HEK293 (cell line): Measurements from ENCODE around the gene NCKAP5.

Experiments used
- CTCF ChIA-PET: fragments of 350-600 bp; formaldehyde crosslinking; extraction: SDS; loops from one replicate; lab custom pipeline; 2021; ENCODE audit warnings: antibody characterized with exemption; lab: Yijun Ruan, JAX
- POLR2A ChIA-PET: fragments of 300-600 bp; formaldehyde crosslinking; extraction: SDS; loops from one replicate; lab custom pipeline; 2020; ENCODE audit warnings: antibody characterized with exemption, inconsistent platforms; lab: Yijun Ruan, JAX
- H3K27ac ChIP-seq: fragments of 200-500 bp; sonication (Bioruptor generic); 2 replicates; pipeline ENCODE4 v1.5.1; 2014; ENCODE audit warnings: low read depth, low read length, control low read depth, inconsistent platforms; ENCODE audit errors: extremely low read depth
- H3K36me3 ChIP-seq, 2 experiments: fragments of 200-500 bp in 1 of 2; sonication (Bioruptor generic) in 1 of 2; 1 replicate in 1 of 2; 2 replicates in 1 of 2; pipeline ENCODE4 v1.5.1; 2014 to 2017; ENCODE audit warnings: inconsistent platforms in 2 of 2, low read length in 2 of 2; ENCODE audit not compliant: control insufficient read depth in 2 of 2, insufficient read depth in 1 of 2
- H3K4me1 ChIP-seq: fragments of 200-500 bp; sonication (Bioruptor generic); 2 replicates; pipeline ENCODE4 v1.5.1; 2014; ENCODE audit warnings: mild to moderate bottlenecking, low read length, inconsistent platforms; ENCODE audit not compliant: control insufficient read depth, insufficient read depth
- H3K4me3 ChIP-seq: 2 replicates; pipeline ENCODE4 v1.5.1; 2011; ENCODE audit warnings: low read depth, mild to moderate bottlenecking, control low read depth, low read length, moderate library complexity
- H3K9me3 ChIP-seq: fragments of 200-500 bp; sonication (Bioruptor generic); 2 replicates; pipeline ENCODE4 v1.5.1; 2014; ENCODE audit warnings: low read depth, low read length, inconsistent platforms; ENCODE audit not compliant: control insufficient read depth, insufficient read depth
- EGR2 ChIP-seq: fragments of 450-650 bp; formaldehyde crosslinking; IDR thresholded peaks from 2 replicates; pipeline ENCODE4 v1.5.1; 2016; ENCODE audit warnings: low read depth, missing biosample characterization, missing genetic modification characterization
- GLIS2 ChIP-seq: fragments of 450-650 bp; formaldehyde crosslinking; IDR thresholded peaks from 2 replicates; pipeline ENCODE4 v1.5.1; 2016; ENCODE audit warnings: missing biosample characterization, missing genetic modification characterization
- MZF1 ChIP-seq: fragments of 450-650 bp; formaldehyde crosslinking; IDR thresholded peaks from 2 replicates; pipeline ENCODE4 v1.5.1; 2017; ENCODE audit warnings: missing biosample characterization, missing genetic modification characterization, borderline replicate concordance
- OSR2 ChIP-seq: fragments of 450-650 bp; formaldehyde crosslinking; IDR thresholded peaks from 2 replicates; pipeline ENCODE4 v1.5.1; 2016; ENCODE audit warnings: missing biosample characterization, missing genetic modification characterization
- SCRT1 ChIP-seq: fragments of 450-650 bp; formaldehyde crosslinking; IDR thresholded peaks from 2 replicates; pipeline ENCODE4 v1.5.1; 2016; ENCODE audit warnings: missing biosample characterization, missing genetic modification characterization, borderline replicate concordance
- SP3 ChIP-seq: fragments of 450-650 bp; formaldehyde crosslinking; IDR thresholded peaks from 2 replicates; pipeline ENCODE4 v1.5.1; 2016; ENCODE audit warnings: missing biosample characterization, missing genetic modification characterization
- YY1 ChIP-seq: fragments of 450-650 bp; formaldehyde crosslinking; IDR thresholded peaks from 2 replicates; pipeline ENCODE4 v1.5.1; 2018; ENCODE audit warnings: missing biosample characterization, missing genetic modification characterization
- ZNF169 ChIP-seq: fragments of 450-650 bp; formaldehyde crosslinking; IDR thresholded peaks from 2 replicates; pipeline ENCODE4 v1.5.1; 2016; ENCODE audit warnings: missing biosample characterization, missing genetic modification characterization
- ZNF223 ChIP-seq: fragments of 450-650 bp; formaldehyde crosslinking; IDR thresholded peaks from 2 replicates; pipeline ENCODE4 v1.5.1; 2016; ENCODE audit warnings: missing biosample characterization, missing genetic modification characterization
- ZNF302 ChIP-seq: fragments of 450-650 bp; formaldehyde crosslinking; IDR thresholded peaks from 2 replicates; pipeline ENCODE4 v1.5.1; 2016; ENCODE audit warnings: missing biosample characterization, missing genetic modification characterization, low read depth
- ZNF311 ChIP-seq: fragments of 450-650 bp; formaldehyde crosslinking; IDR thresholded peaks from 2 replicates; pipeline ENCODE4 v1.5.1; 2017; ENCODE audit warnings: missing biosample characterization, missing genetic modification characterization, borderline replicate concordance
- ZNF37A ChIP-seq: fragments of 450-650 bp; IDR thresholded peaks from 2 replicates; pipeline ENCODE4 v1.5.1; 2018; ENCODE audit warnings: missing biosample characterization, missing genetic modification characterization
- ZNF391 ChIP-seq: fragments of 450-650 bp; formaldehyde crosslinking; IDR thresholded peaks from 2 replicates; pipeline ENCODE4 v1.5.1; 2016; ENCODE audit warnings: low read depth, missing biosample characterization, missing genetic modification characterization, borderline replicate concordance
- ZNF416 ChIP-seq: fragments of 450-650 bp; formaldehyde crosslinking; IDR thresholded peaks from 2 replicates; pipeline ENCODE4 v1.5.1; 2016; ENCODE audit warnings: missing biosample characterization, missing genetic modification characterization
- ZNF433 ChIP-seq: fragments of 450-650 bp; formaldehyde crosslinking; IDR thresholded peaks from 2 replicates; pipeline ENCODE4 v1.5.1; 2016; ENCODE audit warnings: missing biosample characterization, missing genetic modification characterization, low read depth
- ZNF529 ChIP-seq: fragments of 450-650 bp; formaldehyde crosslinking; IDR thresholded peaks from 2 replicates; pipeline ENCODE4 v1.5.1; 2017; ENCODE audit warnings: missing genetic modification characterization, missing biosample characterization; ENCODE audit not compliant: insufficient replicate concordance
- ZNF548 ChIP-seq: fragments of 450-650 bp; formaldehyde crosslinking; IDR thresholded peaks from 2 replicates; pipeline ENCODE4 v1.5.1; 2016; ENCODE audit warnings: missing biosample characterization, missing genetic modification characterization
- ZNF555 ChIP-seq: fragments of 450-650 bp; formaldehyde crosslinking; conservative IDR thresholded peaks from 2 replicates; pipeline ENCODE4 v1.5.1; 2017; ENCODE audit warnings: missing biosample characterization, mild to moderate bottlenecking, missing genetic modification characterization, inconsistent platforms
- ZNF558 ChIP-seq: fragments of 450-650 bp; formaldehyde crosslinking; IDR thresholded peaks from 2 replicates; pipeline ENCODE4 v1.5.1; 2016; ENCODE audit warnings: missing biosample characterization, missing genetic modification characterization
- ZNF600 ChIP-seq: fragments of 450-650 bp; formaldehyde crosslinking; IDR thresholded peaks from 2 replicates; pipeline ENCODE4 v1.5.1; 2016; ENCODE audit warnings: missing biosample characterization, missing genetic modification characterization
- ZNF610 ChIP-seq: fragments of 450-650 bp; formaldehyde crosslinking; IDR thresholded peaks from 2 replicates; pipeline ENCODE4 v1.5.1; 2016; ENCODE audit warnings: missing biosample characterization, missing genetic modification characterization, borderline replicate concordance
- ZNF664 ChIP-seq: fragments of 450-650 bp; formaldehyde crosslinking; IDR thresholded peaks from 2 replicates; pipeline ENCODE4 v1.5.1; 2016; ENCODE audit warnings: missing biosample characterization, missing genetic modification characterization
- ZNF701 ChIP-seq: fragments of 450-650 bp; formaldehyde crosslinking; IDR thresholded peaks from 2 replicates; pipeline ENCODE4 v1.5.1; 2016; ENCODE audit warnings: missing biosample characterization, missing genetic modification characterization
- TF ChIP-seq, protein P1 (sequence below): fragments of 450-650 bp; formaldehyde crosslinking; IDR thresholded peaks from 2 replicates; pipeline ENCODE4; 2016; ENCODE audit warnings: missing biosample characterization, missing genetic modification characterization
- TF ChIP-seq, protein P2 (sequence below): fragments of 450-650 bp; formaldehyde crosslinking; IDR thresholded peaks from 2 replicates; pipeline ENCODE4 v1.5.1; 2016; ENCODE audit warnings: missing biosample characterization, missing genetic modification characterization
- TF ChIP-seq, protein P3 (sequence below): fragments of 450-650 bp; formaldehyde crosslinking; IDR thresholded peaks from 2 replicates; pipeline ENCODE4 v1.5.1; 2016; ENCODE audit warnings: missing biosample characterization, missing genetic modification characterization
- TF ChIP-seq, protein P4 (sequence below): fragments of 450-650 bp; formaldehyde crosslinking; IDR thresholded peaks from 2 replicates; pipeline ENCODE4 v1.5.1; 2016; ENCODE audit warnings: missing biosample characterization, missing genetic modification characterization

NCKAP5 gene

DNA sequence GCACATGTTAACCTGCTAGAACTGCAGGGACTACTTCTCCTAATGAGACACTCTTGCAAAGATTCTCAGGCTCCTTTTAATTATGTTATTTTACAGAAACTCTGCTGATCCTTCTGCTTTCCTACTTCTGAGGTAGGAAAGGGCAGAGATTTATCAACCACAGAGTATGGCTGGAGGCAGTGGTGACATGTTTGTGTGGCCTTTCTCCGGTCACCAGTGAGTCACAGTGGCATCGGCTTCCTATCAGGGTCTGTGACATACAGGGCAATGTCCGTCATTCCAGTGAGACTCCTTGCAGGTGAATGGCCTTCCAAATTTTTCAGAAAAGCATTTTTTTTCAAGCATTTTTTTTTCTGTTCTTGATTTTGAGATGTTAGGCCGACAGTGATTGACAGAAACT, 717.6 kb downstream of the NCKAP5 start (continued):
- TF ChIP-seq MZF1 (tag by site-specific recombination) (no peak), GLIS2 (tag by site-specific recombination) (no peak), ZNF416 (tag by site-specific recombination) (no peak)

DNA sequence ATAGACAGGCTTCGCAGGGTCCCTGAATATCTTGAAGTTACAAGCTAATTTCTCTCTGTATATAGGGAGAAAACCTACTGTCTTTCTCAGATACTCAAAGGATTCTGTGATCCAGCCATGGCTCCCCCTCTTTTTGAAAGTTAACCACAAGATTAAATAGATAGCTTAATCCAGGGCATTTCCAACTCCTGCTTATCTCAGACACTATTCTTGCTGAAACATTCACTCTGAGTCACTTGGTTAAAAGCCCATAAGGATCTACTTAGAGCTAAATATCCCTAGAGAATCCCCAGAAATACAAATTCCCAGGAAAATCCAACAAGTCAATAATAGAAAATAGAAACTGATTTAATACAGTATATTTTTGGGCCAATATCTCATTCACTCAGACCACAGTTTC, 719.1 kb downstream of the NCKAP5 start:
- POLR2A ChIA-PET = no interaction called here
- Histone ChIP-seq H3K4me1 (no peaks in the 10 kb centered on the region), H3K4me3 (no peak overlapping the region), H3K36me3 (no peaks in the 10 kb centered on the region), H3K27ac (no peak overlapping the region), H3K9me3 (no peaks in the 10 kb centered on the region)
- TF ChIP-seq, protein P1, sequence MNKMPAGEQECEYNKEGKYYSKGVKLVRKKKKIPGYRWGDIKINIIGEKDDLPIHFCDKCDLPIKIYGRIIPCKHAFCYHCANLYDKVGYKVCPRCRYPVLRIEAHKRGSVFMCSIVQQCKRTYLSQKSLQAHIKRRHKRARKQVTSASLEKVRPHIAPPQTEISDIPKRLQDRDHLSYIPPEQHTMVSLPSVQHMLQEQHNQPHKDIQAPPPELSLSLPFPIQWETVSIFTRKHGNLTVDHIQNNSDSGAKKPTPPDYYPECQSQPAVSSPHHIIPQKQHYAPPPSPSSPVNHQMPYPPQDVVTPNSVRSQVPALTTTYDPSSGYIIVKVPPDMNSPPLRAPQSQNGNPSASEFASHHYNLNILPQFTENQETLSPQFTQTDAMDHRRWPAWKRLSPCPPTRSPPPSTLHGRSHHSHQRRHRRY (tag by site-specific recombination) = no peak
- TF ChIP-seq SCRT1 (tag by site-specific recombination) (no peak), ZNF37A (tag by site-specific recombination) (no peak), MZF1 (tag by site-specific recombination) (no peak), ZNF664 (no peak), ZNF701 (no peak), ZNF555 (tag by site-specific recombination) (no peak), ZNF433 (tag by site-specific recombination) (no peak), ZNF302 (tag by site-specific recombination) (no peak), ZNF610 (tag by site-specific recombination) (no peak), ZNF600 (tag by site-specific recombination) (no peak)
- TF ChIP-seq, protein P2, sequence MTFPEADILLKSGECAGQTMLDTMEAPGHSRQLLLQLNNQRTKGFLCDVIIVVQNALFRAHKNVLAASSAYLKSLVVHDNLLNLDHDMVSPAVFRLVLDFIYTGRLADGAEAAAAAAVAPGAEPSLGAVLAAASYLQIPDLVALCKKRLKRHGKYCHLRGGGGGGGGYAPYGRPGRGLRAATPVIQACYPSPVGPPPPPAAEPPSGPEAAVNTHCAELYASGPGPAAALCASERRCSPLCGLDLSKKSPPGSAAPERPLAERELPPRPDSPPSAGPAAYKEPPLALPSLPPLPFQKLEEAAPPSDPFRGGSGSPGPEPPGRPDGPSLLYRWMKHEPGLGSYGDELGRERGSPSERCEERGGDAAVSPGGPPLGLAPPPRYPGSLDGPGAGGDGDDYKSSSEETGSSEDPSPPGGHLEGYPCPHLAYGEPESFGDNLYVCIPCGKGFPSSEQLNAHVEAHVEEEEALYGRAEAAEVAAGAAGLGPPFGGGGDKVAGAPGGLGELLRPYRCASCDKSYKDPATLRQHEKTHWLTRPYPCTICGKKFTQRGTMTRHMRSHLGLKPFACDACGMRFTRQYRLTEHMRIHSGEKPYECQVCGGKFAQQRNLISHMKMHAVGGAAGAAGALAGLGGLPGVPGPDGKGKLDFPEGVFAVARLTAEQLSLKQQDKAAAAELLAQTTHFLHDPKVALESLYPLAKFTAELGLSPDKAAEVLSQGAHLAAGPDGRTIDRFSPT (tag by site-specific recombination) = no peak
- CTCF ChIA-PET = no interaction called here

DNA sequence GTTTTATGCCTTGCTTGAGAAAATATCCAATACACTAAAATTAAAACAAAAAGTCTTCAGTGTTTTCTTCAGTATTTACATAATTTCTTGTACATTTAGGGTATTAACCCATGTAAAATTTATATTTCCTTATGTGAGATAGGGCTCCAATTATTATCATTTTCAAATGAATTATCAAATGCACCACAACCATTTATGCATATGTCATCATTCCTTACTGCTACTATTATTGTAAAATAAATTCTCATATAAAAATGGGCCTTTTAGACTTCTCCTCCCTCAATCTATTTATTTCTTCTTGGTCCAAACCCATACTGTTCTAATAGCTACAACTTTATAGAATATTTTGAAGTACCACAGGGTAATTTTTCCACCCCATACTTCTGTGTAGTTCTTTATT, 722.9 kb downstream of the NCKAP5 start:
- POLR2A ChIA-PET = no interaction called here
- no peaks in the 10 kb centered on the region for H3K9me3 ChIP-seq
- H3K4me3 ChIP-seq = no peak overlapping the region
- no peaks in the 10 kb centered on the region for H3K4me1 ChIP-seq
- H3K36me3 ChIP-seq = no peaks in the 10 kb centered on the region
- no peak overlapping the region for H3K27ac ChIP-seq
- CTCF ChIA-PET = interaction anchor here (0.7 kb wide), 1 partner anchor 50 kb away, joined by 3 read pairs; no protein-coding TSS in a partner anchor
- TF ChIP-seq EGR2 (tag by site-specific recombination) (no peak), ZNF311 (tag by site-specific recombination) (no peak), OSR2 (tag by site-specific recombination) (no peak), ZNF529 (tag by site-specific recombination) (no peak), SP3 (tag by site-specific recombination) (no peak), YY1 (tag by site-specific recombination) (no peak), ZNF548 (tag by site-specific recombination) (no peak), ZNF391 (tag by site-specific recombination) (no peak), ZNF169 (tag by site-specific recombination) (no peak), ZNF223 (tag by site-specific recombination) (no peak), ZNF558 (tag by site-specific recombination) (no peak)
- TF ChIP-seq, protein P3, sequence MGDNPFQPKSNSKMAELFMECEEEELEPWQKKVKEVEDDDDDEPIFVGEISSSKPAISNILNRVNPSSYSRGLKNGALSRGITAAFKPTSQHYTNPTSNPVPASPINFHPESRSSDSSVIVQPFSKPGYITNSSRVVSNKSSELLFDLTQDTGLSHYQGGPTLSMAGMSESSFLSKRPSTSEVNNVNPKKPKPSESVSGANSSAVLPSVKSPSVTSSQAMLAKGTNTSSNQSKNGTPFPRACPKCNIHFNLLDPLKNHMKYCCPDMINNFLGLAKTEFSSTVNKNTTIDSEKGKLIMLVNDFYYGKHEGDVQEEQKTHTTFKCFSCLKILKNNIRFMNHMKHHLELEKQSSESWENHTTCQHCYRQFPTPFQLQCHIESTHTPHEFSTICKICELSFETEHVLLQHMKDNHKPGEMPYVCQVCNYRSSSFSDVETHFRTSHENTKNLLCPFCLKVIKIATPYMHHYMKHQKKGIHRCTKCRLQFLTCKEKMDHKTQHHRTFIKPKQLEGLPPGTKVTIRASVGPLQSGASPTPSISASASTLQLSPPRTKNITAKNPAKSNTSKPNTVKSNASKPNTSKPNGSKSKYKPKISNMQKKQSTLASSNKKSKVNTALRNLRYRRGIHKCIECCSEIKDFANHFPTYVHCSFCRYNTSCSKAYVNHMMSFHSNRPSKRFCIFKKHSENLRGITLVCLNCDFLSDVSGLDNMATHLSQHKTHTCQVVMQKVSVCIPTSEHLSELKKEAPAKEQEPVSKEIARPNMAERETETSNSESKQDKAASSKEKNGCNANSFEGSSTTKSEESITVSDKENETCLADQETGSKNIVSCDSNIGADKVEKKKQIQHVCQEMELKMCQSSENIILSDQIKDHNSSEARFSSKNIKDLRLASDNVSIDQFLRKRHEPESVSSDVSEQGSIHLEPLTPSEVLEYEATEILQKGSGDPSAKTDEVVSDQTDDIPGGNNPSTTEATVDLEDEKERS (tag by site-specific recombination) = no peak
- TF ChIP-seq, protein P4, sequence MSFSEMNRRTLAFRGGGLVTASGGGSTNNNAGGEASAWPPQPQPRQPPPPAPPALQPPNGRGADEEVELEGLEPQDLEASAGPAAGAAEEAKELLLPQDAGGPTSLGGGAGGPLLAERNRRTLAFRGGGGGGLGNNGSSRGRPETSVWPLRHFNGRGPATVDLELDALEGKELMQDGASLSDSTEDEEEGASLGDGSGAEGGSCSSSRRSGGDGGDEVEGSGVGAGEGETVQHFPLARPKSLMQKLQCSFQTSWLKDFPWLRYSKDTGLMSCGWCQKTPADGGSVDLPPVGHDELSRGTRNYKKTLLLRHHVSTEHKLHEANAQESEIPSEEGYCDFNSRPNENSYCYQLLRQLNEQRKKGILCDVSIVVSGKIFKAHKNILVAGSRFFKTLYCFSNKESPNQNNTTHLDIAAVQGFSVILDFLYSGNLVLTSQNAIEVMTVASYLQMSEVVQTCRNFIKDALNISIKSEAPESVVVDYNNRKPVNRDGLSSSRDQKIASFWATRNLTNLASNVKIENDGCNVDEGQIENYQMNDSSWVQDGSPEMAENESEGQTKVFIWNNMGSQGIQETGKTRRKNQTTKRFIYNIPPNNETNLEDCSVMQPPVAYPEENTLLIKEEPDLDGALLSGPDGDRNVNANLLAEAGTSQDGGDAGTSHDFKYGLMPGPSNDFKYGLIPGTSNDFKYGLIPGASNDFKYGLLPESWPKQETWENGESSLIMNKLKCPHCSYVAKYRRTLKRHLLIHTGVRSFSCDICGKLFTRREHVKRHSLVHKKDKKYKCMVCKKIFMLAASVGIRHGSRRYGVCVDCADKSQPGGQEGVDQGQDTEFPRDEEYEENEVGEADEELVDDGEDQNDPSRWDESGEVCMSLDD (tag by site-specific recombination) = no peak
